T-helper 1 cell (primary cell): ENCODE results near the gene CYTH2.

ENCODE experiments used
- DNase-seq, 5 donors: peaks; one replicate each; pipeline ENCODE4 v3.0.0-alpha.2; 2012 to 2020

Gene CYTH2

GRCh38 chr19:48496959-48497727 is 28.0 kb downstream of the CYTH2 start:
- DNase-seq: no peak

- DNase-seq: no peak
Measured at GRCh38 chr19:48497728-48498594, 28.8 kb downstream of the CYTH2 start.

GRCh38 chr19:48498595-48499311 is 29.6 kb downstream of the CYTH2 start:
- no peak for DNase-seq

- no peak for DNase-seq
Measured at GRCh38 chr19:48499316-48500090, 30.3 kb downstream of the CYTH2 start.

- DNase-seq: no peak
Measured at GRCh38 chr19:48500830-48501493, 31.8 kb downstream of the CYTH2 start.

GRCh38 chr19:48501494-48502349 is 32.6 kb downstream of the CYTH2 start:
- DNase-seq: peak in 4 of 5 donors; percentile 55 to 79 (median 74)

GRCh38 chr19:48502350-48503018 is 33.3 kb downstream of the CYTH2 start:
- peak in 2 of 5 donors; percentile 60 to 73 for DNase-seq

- peak in 1 of 5 donors; percentile 57 for DNase-seq
Measured at GRCh38 chr19:48506138-48506733, 37.1 kb downstream of the CYTH2 start.

- no peak for DNase-seq
Measured at GRCh38 chr19:48507911-48508439, 38.8 kb downstream of the CYTH2 start.

GRCh38 chr19:48508729-48509411 is 39.7 kb downstream of the CYTH2 start:
- DNase-seq: no peak

GRCh38 chr19:48509467-48510194 is 40.5 kb downstream of the CYTH2 start:
- DNase-seq: no peak

- peak; percentile 42 to 74 (median 65) for DNase-seq
Measured at GRCh38 chr19:48510421-48511268, 41.5 kb downstream of the CYTH2 start.

GRCh38 chr19:48511321-48511731 is 42.2 kb downstream of the CYTH2 start:
- peak in 1 of 5 donors; percentile 32 for DNase-seq

GRCh38 chr19:48511800-48512503 is 42.8 kb downstream of the CYTH2 start, which contains the start of gene LMTK3:
TSS of gene LMTK3 (minus strand) at chr19:48511835. CDS start at chr19:48511576, 259 bp downstream.
- DNase-seq: peak; percentile 72 to 88 (median 82)

GRCh38 chr19:48512504-48513288 is 43.5 kb downstream of the CYTH2 start:
- DNase-seq: no peak
